HG02759 (cell line): Measurements from ENCODE around the gene MATN3.
A peak's percentile ranks its signal among the peaks of the same experiment; 100 is the strongest.

ENCODE experiments used
- ATAC-seq: cut with Tn5 transposase; IDR thresholded peaks from one replicate; pipeline ENCODE4 v1.9.1; 2021; ENCODE audit warnings: mild to moderate bottlenecking, moderate library complexity; ENCODE audit not compliant: unreplicated experiment

Gene MATN3

DNA sequence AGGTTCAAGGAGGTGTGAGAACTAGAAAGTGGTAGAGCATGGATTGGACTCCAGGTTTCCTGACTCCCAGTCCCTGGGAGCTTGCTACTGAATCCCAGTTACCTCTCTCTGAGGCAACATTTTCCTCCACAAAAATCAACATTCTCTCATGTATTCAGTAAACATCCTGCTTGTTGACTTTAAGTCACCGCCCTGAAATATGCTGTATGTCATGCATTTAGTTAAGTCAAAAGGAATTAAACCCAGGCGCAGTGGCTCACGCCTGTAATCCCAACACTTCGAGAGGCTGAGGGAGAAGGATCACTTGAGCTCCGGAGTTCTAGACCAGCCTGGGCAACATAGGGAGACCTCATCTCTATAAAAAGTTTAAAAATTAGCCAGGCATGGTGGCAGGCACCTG lies 3.8 kb downstream of the MATN3 start:
- no peak for ATAC-seq

DNA sequence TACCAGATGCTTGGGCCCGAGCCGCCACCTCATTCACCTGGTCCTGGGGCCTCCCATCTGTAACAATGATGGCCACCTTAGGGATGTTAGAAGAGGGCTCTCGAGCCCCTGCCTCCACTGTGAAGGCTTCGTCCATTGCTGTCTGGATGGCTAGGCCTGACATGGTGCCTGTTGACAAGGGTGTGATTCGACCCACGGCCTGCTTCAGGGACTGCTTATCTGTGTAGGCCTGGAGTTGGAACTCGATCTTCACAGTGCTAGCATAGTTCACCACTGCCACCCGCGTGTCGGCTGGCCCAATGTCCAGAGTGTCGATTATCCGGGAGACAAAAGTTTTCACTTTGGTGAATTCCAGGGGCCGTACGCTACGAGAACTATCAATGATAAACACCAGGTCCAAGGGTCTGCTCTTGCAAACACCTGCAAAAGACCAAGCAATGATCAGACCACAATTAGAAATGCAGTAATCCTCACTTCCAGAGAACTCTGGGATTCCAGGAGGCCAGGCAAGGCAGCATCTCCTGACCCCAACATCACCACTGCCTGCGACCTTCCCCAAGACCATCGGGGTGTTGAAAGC lies 6.5 kb downstream of the MATN3 start:
- ATAC-seq, result no peak

DNA sequence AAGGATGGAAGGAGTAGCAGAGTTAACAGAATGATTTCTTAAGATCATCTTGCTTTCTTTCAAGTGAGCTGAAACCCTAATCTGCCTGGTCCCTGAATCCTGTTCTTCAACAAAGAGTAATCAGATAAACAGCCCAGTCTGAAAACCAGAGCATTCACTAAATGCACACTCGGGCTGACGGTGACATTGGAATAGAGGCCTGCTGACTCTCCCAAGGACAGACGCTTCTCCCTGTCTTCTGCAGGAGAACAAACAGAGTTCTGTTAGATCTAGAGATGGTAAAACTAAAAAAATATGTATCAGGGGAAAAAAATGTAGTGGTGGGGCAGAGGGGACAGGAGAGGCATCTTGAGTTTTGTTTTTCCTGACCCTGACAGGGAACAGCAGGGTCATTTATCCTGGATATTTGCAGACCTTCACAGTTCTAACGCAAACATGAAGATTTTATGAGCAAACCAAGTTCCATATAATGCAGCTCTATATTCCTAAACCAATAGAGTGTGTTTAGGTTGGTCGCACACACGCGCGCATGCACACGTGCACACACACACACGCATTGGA lies 7.3 kb downstream of the MATN3 start:
- ATAC-seq, result no peak

DNA sequence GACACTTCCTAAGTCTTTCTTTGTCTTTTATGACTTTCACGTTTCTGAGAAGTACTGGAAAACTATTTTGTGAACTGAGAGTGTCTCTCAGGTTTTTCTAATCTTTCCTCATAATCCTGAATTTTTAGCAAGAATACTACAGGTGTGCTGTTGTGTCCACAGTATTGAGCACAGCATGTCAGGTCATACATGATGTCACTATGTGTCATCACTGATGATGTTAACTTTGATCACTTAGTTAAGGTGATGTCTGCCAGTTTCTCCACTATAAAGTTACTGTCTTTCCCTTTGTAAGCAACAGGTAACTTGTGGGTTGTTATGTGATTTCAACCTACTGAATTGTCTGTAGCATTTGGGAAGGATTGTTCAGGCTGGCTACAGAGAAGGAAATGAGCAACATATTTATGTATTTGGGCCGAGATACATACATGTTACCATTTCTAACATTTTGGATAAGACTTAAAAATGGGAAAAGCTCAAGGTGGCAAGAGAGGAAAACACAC lies 11.1 kb downstream of the MATN3 start:
- no peak for ATAC-seq

DNA sequence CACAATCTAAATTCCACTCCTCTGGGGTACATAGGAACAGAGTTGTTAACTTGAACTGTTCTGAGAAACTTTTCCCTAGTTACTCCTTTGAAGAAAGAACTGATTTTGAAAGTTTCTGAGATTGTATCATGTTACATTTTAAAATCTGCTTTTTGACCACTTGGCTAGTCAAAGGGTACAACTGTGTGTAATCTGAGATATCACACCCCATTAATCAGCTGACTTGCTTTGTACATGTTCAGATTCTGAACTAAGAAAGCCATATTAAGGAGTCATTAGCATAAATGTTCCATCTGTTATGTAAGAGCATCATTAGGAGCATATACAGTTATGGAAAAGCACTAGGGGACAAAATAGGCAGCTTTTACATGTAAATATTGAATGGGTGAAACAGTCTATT lies 18.7 kb downstream of the MATN3 start:
- no peak for ATAC-seq

DNA sequence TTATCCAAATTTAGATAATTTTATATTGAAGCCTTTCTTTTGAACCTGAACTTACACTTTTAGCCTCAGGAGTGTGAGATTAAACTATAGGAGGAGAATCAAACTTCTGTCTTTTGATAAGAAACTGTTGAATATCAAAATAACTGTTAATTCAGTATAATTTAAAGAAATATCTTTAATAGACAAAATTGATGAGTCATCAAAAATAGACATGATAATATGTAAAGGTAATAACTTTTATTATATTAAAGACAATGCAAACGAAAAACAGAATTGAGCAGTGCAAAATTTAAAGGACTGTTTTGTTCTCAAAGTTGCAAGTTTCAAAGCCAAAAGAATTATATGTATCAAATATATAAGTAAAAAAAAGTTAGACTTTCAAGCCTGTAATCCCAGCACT lies 20.6 kb downstream of the MATN3 start:
- no peak for ATAC-seq

DNA sequence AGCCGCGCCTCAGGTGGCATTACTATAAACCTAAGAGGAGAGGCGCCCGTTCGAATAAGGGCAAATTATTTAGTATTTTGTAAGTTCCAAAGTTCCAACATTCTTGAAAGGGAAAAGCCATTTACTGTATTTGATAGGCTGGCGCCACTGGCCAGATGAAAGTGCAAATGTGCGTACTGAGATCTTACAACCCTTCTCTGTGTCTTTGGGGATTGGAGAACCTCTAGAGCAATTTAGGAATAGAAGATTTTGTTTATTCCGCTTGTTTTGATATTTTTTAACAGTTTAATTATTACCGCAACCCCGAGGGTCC lies 22.1 kb downstream of the MATN3 start:
- no peak for ATAC-seq

DNA sequence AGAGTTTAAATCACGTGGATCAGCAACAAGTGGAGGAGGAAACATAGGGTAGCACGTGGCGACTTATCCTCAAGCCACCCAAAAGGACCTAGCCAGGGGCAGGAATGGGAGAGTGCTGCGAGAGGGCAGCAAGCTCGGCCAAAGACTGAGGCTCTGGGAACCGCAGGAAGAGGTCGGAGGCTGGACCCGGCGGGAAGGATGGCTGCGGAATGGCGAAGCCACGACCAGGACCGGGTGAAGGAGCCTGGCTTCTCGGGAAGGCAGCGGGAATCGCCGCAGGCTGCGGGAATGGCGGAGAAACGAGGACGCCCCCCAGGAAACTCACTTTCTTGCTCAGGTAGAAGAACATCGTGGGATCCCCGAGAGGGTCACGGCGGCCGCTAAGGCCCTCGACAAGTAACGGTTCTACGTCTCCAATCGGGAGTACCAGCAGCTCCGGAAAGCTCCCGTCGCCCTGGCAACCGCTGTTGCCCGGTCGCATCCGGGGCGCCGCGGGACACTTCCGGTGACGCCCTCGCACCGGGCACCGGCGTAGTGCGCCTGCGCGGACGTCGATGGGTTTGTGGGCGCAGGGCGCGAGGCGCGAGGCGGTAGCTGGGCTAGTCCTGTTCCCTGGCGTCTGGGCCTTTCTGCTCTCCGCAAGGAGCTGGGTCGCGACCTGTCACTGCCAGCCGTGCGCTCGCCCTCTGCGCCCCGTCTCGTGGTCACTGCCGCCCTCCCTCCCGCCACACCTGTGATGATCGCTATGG lies 22.6 kb downstream of the MATN3 start, which contains the start of gene WDR35:
TSS of gene WDR35 (minus strand) at position 439 of the 749 bp plus-strand sequence. CDS start at position 349, 90 bp downstream.
- ATAC-seq, result peak; percentile 98

DNA sequence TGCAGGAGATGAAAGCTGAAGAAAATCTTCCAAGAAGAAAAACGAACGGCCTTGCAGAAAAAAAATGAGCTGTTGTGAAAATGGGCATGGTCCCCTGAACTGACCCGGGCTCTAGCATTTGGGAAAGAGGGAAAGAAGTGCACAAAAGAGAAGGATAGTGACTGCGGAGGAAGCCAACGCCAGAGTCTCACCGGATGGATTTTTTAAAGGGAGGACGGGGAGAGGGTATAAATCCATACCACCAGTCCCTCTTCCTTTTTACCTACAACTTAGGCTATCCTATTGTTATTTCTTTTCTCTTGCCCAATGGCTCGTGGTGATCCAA lies 23.2 kb downstream of the MATN3 start:
- ATAC-seq, result no peak

DNA sequence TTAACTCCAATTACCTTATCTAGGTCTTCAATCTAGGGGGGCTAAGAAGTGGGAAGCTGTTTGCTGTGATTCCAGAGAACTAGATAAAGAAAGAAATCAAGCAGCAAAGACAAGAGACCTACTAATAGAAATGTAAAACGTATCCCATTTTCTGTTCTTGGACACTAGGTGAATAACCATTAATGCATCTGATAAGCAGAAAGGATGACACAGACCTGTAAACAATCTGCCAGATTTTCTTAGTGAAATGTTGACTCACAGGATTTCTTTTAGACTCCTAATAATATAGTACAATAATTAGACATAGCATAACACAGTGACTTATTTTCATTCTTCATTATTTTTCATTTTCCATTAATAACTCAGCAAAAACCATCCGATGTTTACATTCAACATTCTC lies 23.9 kb downstream of the MATN3 start:
- no peak for ATAC-seq

DNA sequence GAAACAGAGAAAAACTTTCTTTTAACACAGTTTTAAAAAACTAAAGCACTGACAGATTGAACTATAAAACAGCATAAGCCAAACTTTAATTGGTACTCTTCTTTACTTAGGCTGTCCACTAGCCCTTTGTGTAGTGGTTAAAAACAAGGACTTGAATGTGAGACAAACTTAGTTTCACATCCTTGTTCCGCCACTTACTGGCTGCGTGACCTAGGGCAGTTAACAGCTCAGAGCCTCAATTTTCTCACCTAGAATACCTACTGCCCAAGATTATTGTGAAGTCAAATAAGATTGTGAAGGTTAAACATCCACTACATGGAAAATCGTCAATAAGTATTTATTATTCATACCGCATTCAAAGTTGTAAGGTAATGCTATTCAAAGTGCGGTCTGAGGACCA lies 24.5 kb downstream of the MATN3 start:
- peak; percentile 47 for ATAC-seq

DNA sequence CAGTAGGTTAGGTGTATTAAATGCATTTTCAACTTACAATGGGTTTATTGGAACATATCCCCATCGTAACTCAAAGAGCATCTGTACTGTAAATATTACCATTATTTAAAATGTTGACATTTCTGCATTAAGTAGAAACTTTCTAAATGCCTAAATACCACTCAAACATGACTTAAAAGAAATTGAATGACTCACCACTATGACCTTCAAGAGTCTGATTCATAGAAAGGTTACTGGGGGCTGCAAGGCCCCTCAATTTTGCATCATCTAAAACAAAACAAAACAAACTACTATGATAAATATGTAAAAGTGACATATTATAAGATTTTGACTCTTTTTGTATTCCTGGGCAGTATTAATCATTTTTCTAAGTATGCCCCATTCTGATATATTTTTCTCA lies 30.2 kb downstream of the MATN3 start:
- ATAC-seq, result no peak

DNA sequence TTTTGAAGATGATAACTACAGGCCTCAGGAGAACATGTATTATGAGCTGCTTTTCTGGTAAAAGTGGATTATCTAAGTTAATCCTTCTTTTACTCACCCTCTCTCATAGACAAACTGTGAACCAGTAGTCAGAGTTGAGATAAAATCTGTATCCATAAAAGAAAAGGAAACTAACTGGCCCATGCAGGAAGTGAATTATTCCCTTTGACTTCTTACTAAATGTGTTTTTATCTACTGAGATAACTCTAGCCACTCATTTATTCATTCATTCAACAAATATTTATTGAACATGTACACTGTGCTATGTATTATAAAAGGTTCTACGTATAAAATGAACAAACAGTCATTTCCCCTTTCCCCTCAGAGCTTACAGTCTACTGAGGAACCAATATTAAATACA lies 32.5 kb downstream of the MATN3 start:
- no peak for ATAC-seq

DNA sequence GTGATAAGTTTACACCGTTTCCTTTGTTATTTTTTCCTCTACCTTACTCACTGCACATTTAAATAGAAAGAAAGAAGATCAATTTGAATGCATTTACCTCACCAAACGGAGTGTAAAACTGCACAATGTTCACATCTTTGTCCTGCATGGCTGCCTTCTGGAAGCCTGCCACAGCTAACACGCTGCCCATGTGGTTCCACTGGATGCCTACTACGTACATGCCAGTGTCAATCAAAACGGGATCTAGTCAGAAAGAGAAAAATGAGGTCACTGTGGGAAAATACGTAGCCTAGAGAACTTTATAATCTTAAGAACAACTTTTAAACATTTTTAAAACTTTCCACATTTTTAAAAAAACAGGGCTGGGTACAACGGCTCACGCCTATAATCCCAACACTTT lies 39.0 kb downstream of the MATN3 start:
- ATAC-seq, result no peak

DNA sequence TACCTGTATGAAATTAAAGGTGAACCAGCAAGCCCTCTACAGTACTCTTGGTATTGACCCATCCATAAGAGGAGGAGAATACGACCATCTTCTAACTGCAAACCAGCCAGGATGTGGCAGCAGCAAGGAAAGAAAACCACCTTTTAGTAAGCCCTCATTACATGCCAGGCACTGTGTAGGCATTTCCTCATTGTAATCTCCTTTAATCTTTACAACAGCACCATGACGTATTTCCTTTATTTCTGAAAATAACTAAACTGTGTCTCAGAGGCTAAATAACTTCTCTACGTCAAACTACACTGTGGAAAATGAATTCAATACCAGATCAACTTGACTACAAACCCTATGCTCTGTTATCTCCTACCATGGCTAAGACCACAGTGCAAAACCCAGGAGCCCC lies 40.8 kb downstream of the MATN3 start:
- no peak for ATAC-seq

DNA sequence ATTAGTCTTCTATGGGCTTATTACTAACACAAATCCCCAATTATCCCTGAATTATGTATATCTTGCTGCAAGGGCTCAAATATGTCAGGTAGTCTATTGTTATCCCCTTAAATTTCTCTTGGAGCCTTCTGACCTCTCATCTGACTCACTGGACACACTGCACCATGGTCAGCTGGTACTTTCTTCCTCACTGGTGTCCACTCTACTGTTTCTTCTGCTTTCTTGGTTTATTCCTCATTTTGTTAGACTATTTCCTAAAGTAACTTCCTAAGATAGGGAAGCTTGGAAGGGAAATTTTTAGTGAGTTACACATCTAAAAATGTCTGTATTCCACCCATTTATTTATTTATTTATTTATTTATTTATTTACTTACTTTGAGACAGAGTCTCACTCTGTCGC lies 49.1 kb downstream of the MATN3 start:
- no peak for ATAC-seq

DNA sequence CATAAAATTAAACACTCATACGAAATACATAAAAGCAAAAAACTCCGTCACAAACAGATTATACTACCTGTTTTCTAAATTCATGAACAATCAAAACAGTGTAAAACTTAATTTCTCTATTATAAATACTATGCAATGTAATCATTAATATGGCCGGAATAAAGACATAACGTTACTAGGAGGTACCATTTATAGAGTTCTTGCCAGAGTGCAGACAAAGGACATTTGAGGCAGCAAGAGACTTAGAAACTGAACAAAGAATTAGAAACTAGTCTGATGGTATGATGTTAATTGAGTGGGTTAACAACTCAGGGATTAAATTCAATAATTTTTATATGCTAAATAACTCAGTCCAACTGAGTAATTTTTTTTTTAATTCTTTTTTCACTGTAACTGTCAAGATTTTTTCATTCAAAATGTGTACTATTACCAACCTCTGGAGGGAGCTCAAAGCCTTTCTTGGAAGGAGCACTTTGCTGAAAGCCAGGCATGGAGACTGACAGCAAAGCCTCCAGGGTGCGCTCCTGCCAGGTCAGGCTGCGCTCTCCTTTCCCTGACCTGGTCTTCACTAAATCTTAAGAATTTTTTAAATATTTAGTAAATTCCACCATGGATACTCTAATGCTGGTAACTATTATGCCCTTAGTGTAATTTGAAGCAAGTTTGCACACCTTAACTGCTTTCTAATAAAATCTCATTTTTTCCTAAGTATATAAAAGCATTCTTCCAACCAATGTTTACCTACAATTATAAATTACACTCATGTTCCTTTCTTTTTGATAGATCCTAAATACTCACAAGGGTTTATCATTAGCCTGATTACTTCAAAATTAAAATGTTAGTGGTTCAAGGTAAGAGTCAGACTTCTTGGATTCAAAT lies 56.7 kb downstream of the MATN3 start:
- ATAC-seq, result peak; percentile 80

DNA sequence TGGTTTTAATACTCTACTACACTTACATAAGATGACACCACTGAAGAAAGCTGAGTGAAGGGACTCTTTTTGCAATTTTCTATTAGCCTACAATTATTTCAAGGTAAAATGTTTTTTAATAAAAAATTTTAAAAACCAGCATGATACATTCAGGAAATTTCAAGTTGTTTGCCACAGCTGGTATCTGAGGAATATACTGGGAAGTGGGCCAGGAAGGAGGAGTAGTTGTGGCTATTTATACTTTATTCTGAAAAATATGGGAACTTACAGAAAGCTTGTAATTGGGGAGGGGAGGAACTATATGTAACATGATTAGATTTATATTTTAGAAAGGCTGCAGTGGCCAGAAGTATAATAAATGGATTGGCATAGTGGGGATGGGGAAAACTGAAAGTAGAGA lies 63.4 kb downstream of the MATN3 start:
- ATAC-seq, result no peak

DNA sequence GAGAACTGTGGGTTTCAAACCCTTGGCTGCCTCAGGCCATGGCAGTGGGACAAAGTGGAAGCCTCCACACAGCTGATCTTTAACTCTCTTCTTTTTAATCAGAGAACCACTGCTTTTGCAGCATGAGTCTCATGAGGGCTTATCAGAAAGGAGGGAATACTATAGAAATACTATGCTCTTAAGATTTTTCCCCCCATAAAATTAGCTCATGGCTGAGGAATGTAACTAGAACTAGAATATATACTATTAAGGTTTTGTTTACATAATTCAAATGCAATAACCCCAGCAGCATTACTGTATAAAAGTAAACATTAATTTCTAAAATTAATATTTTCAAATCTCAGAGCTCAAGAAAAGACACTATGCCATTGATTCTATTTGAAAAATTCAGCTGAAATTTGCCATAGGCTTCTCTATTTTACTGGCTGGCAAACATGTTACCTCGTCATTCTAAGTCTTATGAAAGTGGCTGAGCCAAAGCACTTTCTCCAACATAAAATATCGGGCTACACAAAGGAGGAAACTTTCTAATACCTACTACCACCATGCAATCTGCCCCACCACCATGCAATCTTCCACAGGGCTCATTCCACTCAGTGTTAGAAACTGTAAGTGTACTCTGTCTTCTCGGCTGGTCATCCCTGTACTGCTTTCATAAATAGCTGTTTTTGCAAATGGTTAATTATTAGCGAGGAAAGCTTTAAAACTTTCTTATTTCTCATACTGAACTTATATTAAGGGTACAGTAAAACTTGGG lies 65.1 kb downstream of the MATN3 start:
- ATAC-seq, result no peak

DNA sequence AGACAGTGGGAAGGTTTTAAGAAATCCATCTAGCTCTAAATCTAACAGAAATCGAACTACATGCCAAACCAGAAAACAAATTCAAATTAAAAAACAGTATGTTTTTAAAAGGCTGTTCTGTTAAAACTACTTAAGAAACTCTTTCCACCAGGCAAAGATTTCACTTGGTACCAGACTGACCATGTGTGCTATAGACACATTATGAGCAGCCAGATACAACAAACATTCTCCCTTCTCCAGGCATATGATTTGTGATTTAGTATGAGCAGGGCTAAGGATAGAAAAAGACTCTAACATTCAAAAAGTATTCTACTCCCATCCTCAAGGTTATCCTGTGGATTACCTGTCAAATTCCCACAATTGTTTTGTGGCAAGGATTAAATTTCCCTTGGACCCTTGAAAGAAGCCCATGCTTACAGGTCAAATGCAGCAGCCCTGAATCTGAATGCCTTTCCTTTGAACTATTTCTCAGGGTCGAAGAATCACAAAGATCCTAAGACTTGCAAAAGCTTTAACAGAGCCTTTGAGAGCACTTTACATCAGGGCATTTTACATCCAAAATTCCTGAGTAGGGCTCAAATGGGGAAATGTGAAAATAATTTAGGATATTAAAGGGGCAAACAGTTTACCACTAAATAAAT lies 68.1 kb downstream of the MATN3 start:
- ATAC-seq, result no peak
